Activated T-helper 1 cell treated with anti-CD3 and anti-CD28 coated beads, Interleukin-12 subunit alpha, Interleukin-12 subunit beta, Interleukin-2, Interleukin-4 antibody, amounts not matched to agents 30 ng/mL and 10 ng/mL and 1 ng/mL, durations not matched to agents 14 hours and 24 hours and 36 hours (primary cell): ENCODE results near the gene SLC1A7. TPM values are rescaled to one million over a fixed set of nuclear protein-coding genes. Genes with fewer than 3 reads are reported as not detected.

Experiments used
- DNase-seq: peaks from one replicate; pipeline ENCODE4 v3.0.0; 2021; ENCODE audit warnings: low spot score
- H3K27ac Mint-ChIP-seq: one replicate; pipeline ENCODE4 v1.8.0; 2021; ENCODE audit warnings: mild to moderate bottlenecking, mixed read lengths
- H3K27me3 Mint-ChIP-seq: one replicate; pipeline ENCODE4 v1.8.0; 2022; ENCODE audit warnings: mild to moderate bottlenecking, moderate library complexity, mixed read lengths; ENCODE audit not compliant: insufficient read depth
- H3K36me3 Mint-ChIP-seq: one replicate; pipeline ENCODE4 v1.8.0; 2021; ENCODE audit warnings: low read depth, mixed read lengths
- H3K4me1 Mint-ChIP-seq: one replicate; pipeline ENCODE4 v1.8.0; 2021; ENCODE audit warnings: low read depth, mixed read lengths
- H3K4me3 Mint-ChIP-seq: one replicate; pipeline ENCODE4 v1.8.0; 2021; ENCODE audit warnings: mild to moderate bottlenecking, moderate library complexity, mixed read lengths
- H3K9me3 Mint-ChIP-seq: one replicate; pipeline ENCODE4 v1.8.0; 2021; ENCODE audit warnings: mixed read lengths
- intact Hi-C: fragments of 100-400 bp; cut with micrococcal nuclease; formaldehyde crosslinking; loops from one replicate; pipeline ENCODE4 v1.15.1; 2024
- total RNA-seq: library from RNA; stranded (reverse); gene quantifications from 2 replicates; pipeline ENCODE4 v1.2.3, GENCODE V29; 2022

Gene SLC1A7
- total RNA-seq, 1 donor from 2014 or later: not detected

DNA sequence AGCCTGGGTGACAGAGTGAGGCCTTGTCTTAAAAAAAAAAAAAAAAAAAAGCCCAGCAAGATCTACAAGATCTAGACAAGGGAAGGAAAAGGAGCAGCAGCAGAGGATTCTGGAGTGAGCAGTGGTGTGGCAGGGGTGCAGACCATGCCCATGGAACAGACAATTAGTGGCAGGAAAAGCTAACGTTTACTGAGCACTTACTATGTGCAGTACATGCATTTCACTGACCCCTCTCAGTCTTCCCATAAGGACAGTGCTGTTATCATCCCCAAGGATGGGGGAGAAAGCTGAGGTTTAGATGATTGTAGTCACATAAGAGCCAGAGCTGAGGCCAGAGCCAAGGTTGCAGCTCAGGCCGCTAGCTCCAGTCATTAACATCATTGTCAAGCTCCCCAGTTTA, 74.6 kb downstream of the SLC1A7 start:
- Mint-ChIP-seq H3K4me1 (no peaks in the 10 kb centered on the region), H3K36me3 (no peaks in the 10 kb centered on the region), H3K27ac (no peak overlapping the region), H3K9me3 (no peaks in the 10 kb centered on the region), H3K4me3 (no peak overlapping the region), H3K27me3 (peaks cover 18% of the 10 kb centered on the region)
- DNase-seq: no peak
- intact Hi-C loops: loop anchor here (10.0 kb wide), 1 partner anchor 117 kb away; no protein-coding TSS in a partner anchor

DNA sequence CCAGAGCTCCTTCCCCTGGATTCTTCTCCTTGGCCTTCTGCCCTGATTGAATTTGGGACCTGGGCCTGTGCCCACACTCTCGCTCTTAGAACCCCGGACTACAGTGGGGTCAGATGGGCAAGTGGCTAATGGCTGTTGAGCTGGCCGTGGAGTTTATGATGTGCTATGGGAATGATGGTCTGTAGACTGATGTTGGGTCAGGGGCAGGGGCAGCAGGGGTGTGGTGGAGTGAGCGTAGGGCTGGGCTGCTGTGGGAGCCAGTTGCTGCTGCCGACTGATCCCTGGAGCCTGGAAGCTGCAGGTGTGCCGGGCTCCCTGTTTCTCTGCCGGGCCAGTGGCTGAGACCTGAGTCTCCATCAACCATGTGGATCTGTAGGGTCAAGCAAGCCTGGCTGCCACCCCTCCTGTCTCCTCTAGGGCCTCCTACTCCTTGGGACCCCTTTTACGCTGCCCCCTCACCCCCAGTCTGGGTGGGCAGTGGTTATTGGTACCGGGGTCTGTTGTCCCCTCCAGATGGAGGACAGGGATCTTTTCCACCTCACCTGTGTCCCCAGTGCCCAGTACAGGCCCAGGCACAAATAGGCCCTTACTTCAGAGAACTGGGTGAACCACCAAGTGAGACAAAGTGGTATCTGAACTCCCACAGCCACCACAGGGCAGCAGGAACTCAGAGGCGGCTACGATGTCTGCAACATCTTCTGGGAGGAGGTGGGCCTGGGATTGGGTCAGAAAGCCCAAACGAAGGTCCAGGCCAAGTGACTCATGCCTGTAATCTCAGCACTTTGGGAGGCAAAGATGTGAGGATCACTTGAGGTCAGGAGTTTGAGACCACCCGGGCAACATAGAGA, 75.3 kb downstream of the SLC1A7 start:
- peaks cover 19% of the 10 kb centered on the region for H3K27me3 Mint-ChIP-seq
- DNase-seq: no peak
- no peaks in the 10 kb centered on the region for H3K9me3 Mint-ChIP-seq
- no peaks in the 10 kb centered on the region for H3K36me3 Mint-ChIP-seq
- no peaks in the 10 kb centered on the region for H3K4me1 Mint-ChIP-seq
- H3K4me3 Mint-ChIP-seq: no peak overlapping the region
- no peak overlapping the region for H3K27ac Mint-ChIP-seq
- intact Hi-C loops: loop anchor here (10.0 kb wide), 1 partner anchor 118 kb away; no protein-coding TSS in a partner anchor

DNA sequence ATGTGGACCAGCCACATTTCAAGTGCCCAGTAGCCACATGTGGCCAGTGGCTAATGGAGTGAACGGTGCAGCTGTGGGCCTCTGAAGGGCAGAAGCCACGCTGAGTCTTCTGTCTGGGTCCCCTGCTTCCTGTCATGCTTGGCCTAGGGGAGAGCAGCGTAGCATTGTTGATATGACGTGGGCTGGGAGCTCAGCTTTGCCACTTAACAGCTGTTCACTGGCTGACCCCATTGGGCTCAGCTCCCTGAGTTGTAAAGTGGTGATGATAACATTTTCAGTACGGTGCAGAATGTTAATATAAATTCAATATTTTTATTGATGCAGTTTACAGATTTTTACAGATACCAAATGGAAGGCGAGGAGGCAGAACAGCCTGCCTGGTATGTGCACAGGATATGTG, 76.0 kb downstream of the SLC1A7 start:
- H3K36me3 Mint-ChIP-seq: no peaks in the 10 kb centered on the region
- no peak for DNase-seq
- peaks cover 21% of the 10 kb centered on the region for H3K27me3 Mint-ChIP-seq
- no peaks in the 10 kb centered on the region for H3K4me1 Mint-ChIP-seq
- intact Hi-C loops: loop anchor here (10.0 kb wide), 1 partner anchor 118 kb away; no protein-coding TSS in a partner anchor
- H3K27ac Mint-ChIP-seq: no peak overlapping the region
- no peak overlapping the region for H3K4me3 Mint-ChIP-seq
- no peaks in the 10 kb centered on the region for H3K9me3 Mint-ChIP-seq

DNA sequence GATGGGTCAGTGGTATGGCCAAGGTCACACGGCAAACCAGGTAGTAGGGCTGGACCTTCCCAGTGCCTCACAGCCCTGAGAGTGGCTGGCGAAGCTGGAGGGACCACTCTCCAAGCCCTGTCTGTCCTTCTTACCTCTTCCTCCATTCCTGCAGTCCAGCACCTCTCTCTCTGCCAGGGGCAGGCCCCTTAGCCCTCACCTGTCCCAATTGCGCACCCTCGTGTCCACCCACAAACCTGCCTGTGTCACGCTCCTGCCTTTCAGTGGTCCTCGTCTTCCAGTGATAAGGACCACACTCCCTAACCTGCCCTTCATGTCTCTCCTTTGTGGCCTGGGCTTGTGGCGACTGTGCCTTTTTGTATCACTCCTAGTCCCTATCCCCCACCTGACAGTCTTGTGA, 77.0 kb downstream of the SLC1A7 start:
- H3K36me3 Mint-ChIP-seq: no peaks in the 10 kb centered on the region
- H3K4me3 Mint-ChIP-seq: no peak overlapping the region
- no peaks in the 10 kb centered on the region for H3K9me3 Mint-ChIP-seq
- DNase-seq: no peak
- peaks cover 30% of the 10 kb centered on the region for H3K27me3 Mint-ChIP-seq
- H3K4me1 Mint-ChIP-seq: no peaks in the 10 kb centered on the region
- H3K27ac Mint-ChIP-seq: no peak overlapping the region
- intact Hi-C loops: loop anchor here (10.0 kb wide), 1 partner anchor 119 kb away; no protein-coding TSS in a partner anchor

DNA sequence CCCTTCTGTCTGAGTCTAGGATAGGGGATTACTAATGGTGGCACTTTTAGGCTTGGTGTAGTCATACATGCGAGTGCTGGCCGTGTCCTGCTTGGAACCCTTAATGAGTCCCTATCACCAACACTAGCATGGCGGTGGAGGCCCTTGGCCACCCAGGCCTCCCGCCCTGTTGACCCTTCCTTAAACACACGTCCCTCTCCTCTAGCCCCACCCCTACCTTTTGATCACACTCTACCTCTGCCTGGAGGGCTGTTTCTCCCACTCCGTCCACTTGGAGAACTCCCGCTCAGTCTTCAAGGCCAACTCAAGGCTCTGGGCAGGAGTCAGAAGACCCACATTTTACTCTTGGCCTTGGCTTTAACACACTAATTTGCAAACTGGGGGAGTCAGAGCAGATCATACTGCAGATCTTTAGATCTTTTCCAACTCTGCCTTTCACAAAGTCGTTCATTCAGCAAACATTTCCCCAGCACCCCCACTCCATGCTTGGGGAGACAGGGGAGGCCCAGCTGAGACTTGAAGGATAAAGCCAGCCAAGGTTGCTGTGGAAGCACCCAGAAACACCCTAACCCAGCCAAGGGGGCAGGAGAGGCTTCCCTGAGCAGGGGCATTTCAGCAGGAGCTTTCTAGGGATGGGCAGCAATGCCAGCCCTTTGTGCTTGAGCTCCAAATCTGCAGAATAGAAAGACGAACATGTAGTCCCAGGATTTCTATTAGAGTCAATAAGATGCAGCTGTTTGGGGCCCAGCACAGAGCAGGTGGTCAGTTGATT, 78.5 kb downstream of the SLC1A7 start:
- Mint-ChIP-seq H3K36me3 (no peaks in the 10 kb centered on the region), H3K27me3 (peaks cover 41% of the 10 kb centered on the region), H3K9me3 (no peaks in the 10 kb centered on the region), H3K27ac (no peak overlapping the region), H3K4me1 (no peaks in the 10 kb centered on the region), H3K4me3 (no peak overlapping the region)
- intact Hi-C loops: loop anchor here (10.0 kb wide), 1 partner anchor 121 kb away; no protein-coding TSS in a partner anchor
- no peak for DNase-seq

DNA sequence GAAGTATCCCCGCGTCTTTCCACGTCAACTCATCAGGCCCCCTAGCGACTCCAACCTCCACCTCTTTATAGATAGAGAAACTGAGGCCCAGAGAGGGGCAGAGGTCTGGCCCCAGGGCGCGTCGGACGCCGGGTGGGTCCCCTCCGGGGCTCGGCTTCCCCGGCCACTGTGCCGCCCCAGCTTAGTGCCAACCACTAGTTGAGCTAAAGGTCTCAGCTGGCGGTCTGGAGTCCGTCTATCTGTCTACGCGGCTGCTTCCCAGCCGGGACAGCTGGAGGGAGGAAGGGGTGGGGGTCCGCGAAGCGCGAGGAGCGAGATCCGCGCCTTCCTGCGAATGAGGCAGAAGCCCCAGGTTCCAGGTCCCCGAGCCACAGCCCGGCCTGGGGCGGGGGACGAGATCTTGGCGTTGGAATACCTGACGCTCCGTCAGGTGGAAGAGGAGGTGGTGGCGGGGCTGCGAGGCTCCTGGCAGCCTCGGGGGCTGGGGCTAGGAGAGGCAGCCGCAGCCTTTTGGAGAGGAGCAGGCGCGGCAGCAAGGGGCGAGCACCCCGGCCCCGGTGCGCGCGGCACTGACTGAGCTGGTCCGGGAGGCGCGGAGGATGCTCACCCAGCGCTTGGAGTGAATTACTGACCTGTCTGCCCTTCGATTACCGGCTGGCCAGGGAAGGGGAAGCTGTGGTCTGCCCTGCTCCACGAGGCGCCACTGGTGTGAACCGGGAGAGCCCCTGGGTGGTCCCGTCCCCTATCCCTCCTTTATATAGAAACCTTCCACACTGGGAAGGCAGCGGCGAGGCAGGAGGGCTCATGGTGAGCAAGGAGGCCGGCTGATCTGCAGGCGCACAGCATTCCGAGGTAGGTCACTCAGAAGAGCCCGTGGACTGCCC, 79.5 kb downstream of the SLC1A7 start:
- Mint-ChIP-seq H3K4me1 (no peaks in the 10 kb centered on the region), H3K36me3 (no peaks in the 10 kb centered on the region), H3K4me3 (no peak overlapping the region), H3K9me3 (no peaks in the 10 kb centered on the region), H3K27me3 (peaks cover 41% of the 10 kb centered on the region), H3K27ac (no peak overlapping the region)
- no peak for DNase-seq
- intact Hi-C loops: loop anchor here (10.0 kb wide), 1 partner anchor 122 kb away; no protein-coding TSS in a partner anchor

DNA sequence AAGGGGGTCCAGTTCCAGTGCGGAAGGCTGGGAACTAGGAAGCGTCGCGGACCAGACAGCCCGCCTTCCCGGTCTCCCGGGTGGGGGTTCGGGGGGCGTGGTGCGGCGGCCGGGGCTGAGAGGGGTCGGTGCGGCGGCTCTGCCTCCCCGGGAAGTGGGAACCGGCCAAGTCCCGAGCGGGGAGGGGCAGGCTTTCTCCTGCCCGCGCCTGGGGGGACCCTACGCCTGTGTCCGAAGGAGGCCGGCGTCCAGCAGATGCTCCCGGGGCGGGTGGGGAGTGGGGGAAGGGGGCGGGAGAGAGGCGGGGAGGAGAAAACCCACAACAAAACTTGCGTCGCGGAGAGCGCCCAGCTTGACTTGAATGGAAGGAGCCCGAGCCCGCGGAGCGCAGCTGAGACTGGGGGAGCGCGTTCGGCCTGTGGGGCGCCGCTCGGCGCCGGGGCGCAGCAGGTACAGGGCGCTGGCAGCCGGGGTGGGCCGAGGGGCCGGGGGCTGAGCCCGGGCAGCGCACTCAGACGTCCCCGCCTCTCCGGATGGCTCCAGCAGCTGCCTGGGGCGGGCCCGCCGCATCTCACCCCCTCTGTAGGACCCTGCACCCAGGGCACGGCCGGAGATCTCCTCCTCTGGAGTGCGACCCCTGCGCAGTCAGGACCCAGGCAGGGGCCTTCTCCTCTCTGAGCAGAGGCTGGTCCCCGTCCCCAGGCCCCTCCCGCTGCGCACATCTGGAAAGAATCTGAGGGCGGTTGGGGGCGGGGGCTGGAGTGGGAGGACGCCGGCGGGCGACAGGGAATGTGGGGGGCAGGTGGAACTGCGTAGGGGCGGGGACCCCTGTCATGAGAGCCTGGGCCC, 80.4 kb downstream of the SLC1A7 start, which contains the start of gene PODN:
TSS of gene PODN (plus strand) at position 355 of the 849 bp plus-strand sequence. CDS start 7,643 bp downstream, outside the sequence.
- Mint-ChIP-seq H3K4me1 (no peaks in the 10 kb centered on the region), H3K4me3 (no peak within 1 kb of the TSS), H3K27ac (no peak within 1 kb of the TSS), H3K36me3 (no peaks in the 10 kb centered on the region), H3K27me3 (peaks cover 41% of the 10 kb centered on the region), H3K9me3 (no peaks in the 10 kb centered on the region)
- intact Hi-C loops: loop anchor here (10.0 kb wide), 1 partner anchor 123 kb away; no protein-coding TSS in a partner anchor
- DNase-seq: no peak

DNA sequence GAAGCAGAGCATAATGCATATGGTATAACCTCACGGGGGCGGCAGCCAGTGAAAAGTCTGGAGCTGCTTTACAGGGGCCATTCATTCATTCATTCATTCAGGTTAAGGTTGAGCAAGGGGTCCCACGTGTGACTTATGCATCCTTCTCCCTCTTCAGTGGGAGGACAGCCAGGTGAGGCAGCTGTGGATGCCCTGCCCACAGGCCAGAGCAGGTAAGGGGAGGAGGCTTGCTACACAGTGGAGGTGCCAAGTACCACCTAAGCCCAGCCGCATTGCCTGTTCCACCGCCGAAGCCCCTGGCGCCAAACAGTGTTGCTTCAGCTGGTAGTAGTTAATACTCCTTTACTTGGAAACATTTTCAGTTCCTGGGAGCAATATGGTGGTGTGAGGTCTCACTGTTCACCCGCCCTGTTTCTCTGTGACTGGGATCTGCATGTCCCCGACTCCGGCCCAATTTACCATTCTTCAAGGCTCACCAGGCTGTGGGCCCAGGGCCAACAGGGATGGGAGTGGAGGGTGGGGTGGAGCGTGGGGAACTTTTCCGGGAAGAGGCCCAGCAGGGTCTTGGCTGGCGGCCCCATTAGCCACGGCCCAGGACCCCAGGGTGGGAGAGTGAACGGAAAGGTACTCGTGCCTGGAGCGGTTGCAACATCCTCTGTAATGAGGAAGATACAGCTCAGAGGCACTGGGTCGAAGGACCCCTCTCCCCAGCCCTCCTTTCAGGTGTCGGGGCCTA, 81.1 kb downstream of the SLC1A7 start:
- intact Hi-C loops: loop anchor here (10.0 kb wide), 1 partner anchor 124 kb away; no protein-coding TSS in a partner anchor
- no peaks in the 10 kb centered on the region for H3K9me3 Mint-ChIP-seq
- H3K36me3 Mint-ChIP-seq: no peaks in the 10 kb centered on the region
- H3K4me3 Mint-ChIP-seq: no peak overlapping the region
- peaks cover 41% of the 10 kb centered on the region for H3K27me3 Mint-ChIP-seq
- H3K27ac Mint-ChIP-seq: no peak overlapping the region
- DNase-seq: no peak
- H3K4me1 Mint-ChIP-seq: no peaks in the 10 kb centered on the region

DNA sequence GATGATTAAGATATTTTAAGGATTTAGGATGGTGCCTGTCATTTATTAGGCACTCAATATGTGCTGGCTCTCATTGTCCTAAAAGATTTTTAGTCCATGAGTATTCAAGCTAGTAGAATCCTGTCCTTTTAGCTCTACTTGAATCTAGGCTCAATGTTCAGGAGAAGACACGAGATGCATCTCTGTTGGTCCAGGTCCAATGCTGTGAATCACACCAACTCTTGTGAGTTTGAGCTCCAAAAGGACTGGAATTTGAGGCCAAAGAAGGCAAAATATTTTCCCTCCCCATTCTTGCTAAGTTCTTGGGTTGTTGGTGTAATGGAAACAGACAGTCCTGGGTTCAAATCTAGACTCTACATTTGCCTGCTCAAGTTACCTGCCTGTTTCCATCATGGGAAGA, 81.9 kb downstream of the SLC1A7 start:
- Mint-ChIP-seq H3K9me3 (no peaks in the 10 kb centered on the region), H3K4me1 (no peaks in the 10 kb centered on the region), H3K27me3 (peaks cover 41% of the 10 kb centered on the region), H3K27ac (no peak overlapping the region), H3K36me3 (no peaks in the 10 kb centered on the region), H3K4me3 (no peak overlapping the region)
- no peak for DNase-seq
- intact Hi-C loops: loop anchor here (10.0 kb wide), 1 partner anchor 124 kb away; no protein-coding TSS in a partner anchor

DNA sequence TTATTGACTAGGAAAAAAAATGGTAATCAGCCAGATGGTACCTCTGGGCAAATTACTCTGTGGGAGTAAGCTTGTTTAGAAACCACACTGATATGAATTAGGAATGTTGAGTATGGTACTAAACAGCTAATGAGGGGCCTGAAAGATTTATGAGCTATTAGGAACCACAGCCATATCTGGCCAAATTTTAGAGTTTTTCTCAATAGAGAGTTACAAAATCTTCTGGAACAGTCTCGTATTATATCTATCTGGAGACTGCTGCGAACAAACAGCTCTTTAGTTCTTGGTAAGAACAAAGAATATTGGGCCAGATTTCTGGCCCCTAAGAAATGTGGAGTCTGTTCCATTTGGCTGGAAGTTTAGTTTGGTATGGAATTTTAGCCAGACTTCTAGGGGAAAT, 85.3 kb downstream of the SLC1A7 start:
- intact Hi-C loops: no loop called here
- no peaks in the 10 kb centered on the region for H3K4me1 Mint-ChIP-seq
- H3K36me3 Mint-ChIP-seq: peaks cover 21% of the 10 kb centered on the region
- no peak overlapping the region for H3K27ac Mint-ChIP-seq
- H3K4me3 Mint-ChIP-seq: no peak overlapping the region
- DNase-seq: no peak
- H3K9me3 Mint-ChIP-seq: no peaks in the 10 kb centered on the region
- peaks cover 22% of the 10 kb centered on the region for H3K27me3 Mint-ChIP-seq

DNA sequence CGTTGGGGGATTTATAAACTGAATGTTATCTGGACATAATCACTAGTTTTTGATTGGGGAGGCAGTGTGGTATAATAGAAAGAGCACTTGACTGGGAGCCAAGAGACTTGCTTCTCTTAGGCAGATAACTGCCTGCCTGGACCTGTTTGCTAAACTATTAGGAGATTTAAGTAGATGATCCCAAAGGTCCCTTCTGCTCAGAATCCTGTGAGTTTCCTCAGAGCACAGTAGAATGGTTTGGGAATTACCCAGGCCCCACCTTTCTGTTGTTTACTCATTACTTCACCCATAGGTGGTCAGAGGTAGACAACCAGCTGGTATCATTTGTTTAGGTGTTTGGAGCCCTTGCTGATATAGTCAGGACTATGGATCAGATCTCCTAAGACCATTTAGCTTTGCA, 90.8 kb downstream of the SLC1A7 start:
- Mint-ChIP-seq H3K4me1 (peaks cover 14% of the 10 kb centered on the region), H3K9me3 (no peaks in the 10 kb centered on the region), H3K4me3 (no peak overlapping the region), H3K27me3 (no peaks in the 10 kb centered on the region), H3K27ac (no peak overlapping the region), H3K36me3 (peaks cover 38% of the 10 kb centered on the region)
- DNase-seq: no peak
- intact Hi-C loops: no loop called here
